Testis (tissue), 3 donors: ENCODE results near the gene HHIPL1. TPM values are rescaled to one million over a fixed set of nuclear protein-coding genes. Genes with fewer than 3 reads are reported as not detected.

Experiments used
- DNase-seq: peaks from one replicate; pipeline ENCODE4 v3.0.0-alpha.2; 2019
- H3K27ac ChIP-seq, 2 donors: fragments of 200-600 bp; sonication (generic); one replicate each; pipeline ENCODE4 v1.5.1; 2019
- H3K27me3 ChIP-seq: fragments of 200-600 bp; sonication (generic); one replicate; pipeline ENCODE4 v1.5.1; 2019
- H3K36me3 ChIP-seq: fragments of 200-600 bp; sonication (generic); one replicate; pipeline ENCODE4 v1.5.1; 2017; ENCODE audit warnings: low read depth; ENCODE audit errors: missing control alignments
- H3K4me1 ChIP-seq: fragments of 200-600 bp; sonication (generic); one replicate; pipeline ENCODE4 v1.5.1; 2019
- H3K4me3 ChIP-seq, 2 donors: fragments of 200-600 bp; sonication (generic); one replicate each; pipeline ENCODE4 v1.5.1; 2017 to 2019
- H3K9me3 ChIP-seq: fragments of 200-600 bp; sonication (generic); one replicate; pipeline ENCODE4 v1.5.1; 2017
- CTCF ChIP-seq, 3 experiments: fragments of 450-650 bp in 2 of 3; fragments of 200-600 bp in 1 of 3; sonication (generic) in 1 of 3; IDR thresholded peaks; one replicate each; pipeline ENCODE4 v1.5.1; 2016 to 2019; ENCODE audit warnings: antibody characterized with exemption in 3 of 3, mild to moderate bottlenecking in 2 of 3, moderate library complexity in 1 of 3
- POLR2A ChIP-seq: fragments of 450-650 bp; IDR thresholded peaks from one replicate; pipeline ENCODE4 v1.6.1; 2017; ENCODE audit warnings: antibody characterized with exemption, mild to moderate bottlenecking, moderate library complexity
- WGBS, 2 donors: methylation state at CpG; one replicate each; pipeline ENCODE4 v1.1.5; 2018; 5-methylcytosine and 5-hydroxymethylcytosine counted together
- intact Hi-C: fragments of 100-400 bp; cut with DNase I; formaldehyde crosslinking; loops from one replicate; pipeline ENCODE4 v1.15.1; 2023; ENCODE audit warnings: low total_unique reads
- polyA plus RNA-seq: library from polyadenylated mRNA; stranded (reverse); fragments of 350-450 nt; fragmentation: Illumina TruSeq; extraction: RNeasy Lipid Tissue Mini Kit (QIAGEN cat#74804); gene quantifications from one replicate; pipeline ENCODE4 v1.2.3, GENCODE V29; 2014; ENCODE audit warnings: low read depth, low replicate concordance; ENCODE audit not compliant: insufficient read depth
- total RNA-seq, 2 donors: library from RNA; depleted of rRNA; stranded (reverse); fragments of >200 nt; gene quantifications; one replicate each; pipeline ENCODE4 v1.2.3, GENCODE V29; 2016

Gene HHIPL1
- total and polyA plus RNA-seq, 3 donors from 2014 or later = 1.0 to 3.9 (median 2.7) TPM

GRCh38 chr14:99624024-99624423, 20.9 kb upstream of the HHIPL1 start:
- Histone ChIP-seq H3K27ac (no peak overlapping the region), H3K4me1 (no peaks in the 10 kb centered on the region), H3K4me3 (no peak overlapping the region), H3K27me3 (no peaks in the 10 kb centered on the region), H3K36me3 (no peaks in the 10 kb centered on the region), H3K9me3 (no peaks in the 10 kb centered on the region)
- intact Hi-C loops = no loop called here
- DNase-seq = no peak
- no peak for TF ChIP-seq CTCF (IDR thresholded peaks at IDR 0.05)
- TF ChIP-seq POLR2A = no peak
- WGBS, 2 donors = 86 to 93% methylated on average over 5 to 6 of the region's 6 CpGs

GRCh38 chr14:99624971-99625370, 20.0 kb upstream of the HHIPL1 start:
- no peak overlapping the region for H3K27ac ChIP-seq
- no peaks in the 10 kb centered on the region for H3K27me3 ChIP-seq
- intact Hi-C loops = no loop called here
- 82 to 88% methylated on average over 13 of the region's 13 CpGs for WGBS, 2 donors
- H3K9me3 ChIP-seq = no peaks in the 10 kb centered on the region
- no peaks in the 10 kb centered on the region for H3K36me3 ChIP-seq
- no peaks in the 10 kb centered on the region for H3K4me1 ChIP-seq
- no peak for DNase-seq
- no peak overlapping the region for H3K4me3 ChIP-seq
- TF ChIP-seq CTCF (IDR thresholded peaks at IDR 0.05) = no peak
- no peak for TF ChIP-seq POLR2A

GRCh38 chr14:99625476-99625875, 19.5 kb upstream of the HHIPL1 start:
- no peak overlapping the region for H3K4me3 ChIP-seq
- no peaks in the 10 kb centered on the region for H3K4me1 ChIP-seq
- intact Hi-C loops = no loop called here
- WGBS, 2 donors = 89 to 93% methylated on average over 2 to 3 of the region's 3 CpGs
- H3K27ac ChIP-seq = no peak overlapping the region
- H3K9me3 ChIP-seq = no peaks in the 10 kb centered on the region
- TF ChIP-seq POLR2A = no peak
- H3K36me3 ChIP-seq = no peaks in the 10 kb centered on the region
- no peak for DNase-seq
- H3K27me3 ChIP-seq = no peaks in the 10 kb centered on the region

- no peak overlapping the region for H3K4me3 ChIP-seq
- H3K9me3 ChIP-seq = no peaks in the 10 kb centered on the region
- TF ChIP-seq CTCF (IDR thresholded peaks at IDR 0.05) (no peak), POLR2A (no peak)
- 87 to 93% methylated on average over 7 to 8 of the region's 11 CpGs for WGBS, 2 donors
- no peaks in the 10 kb centered on the region for H3K4me1 ChIP-seq
- intact Hi-C loops = no loop called here
- H3K27ac ChIP-seq = no peak overlapping the region
- DNase-seq = no peak
- no peaks in the 10 kb centered on the region for H3K27me3 ChIP-seq
- no peaks in the 10 kb centered on the region for H3K36me3 ChIP-seq
Observed at GRCh38 chr14:99626041-99626648, 18.8 kb upstream of the HHIPL1 start.

- TF ChIP-seq CTCF (IDR thresholded peaks at IDR 0.05) (no peak), POLR2A (no peak)
- Histone ChIP-seq H3K36me3 (no peaks in the 10 kb centered on the region), H3K4me1 (no peaks in the 10 kb centered on the region), H3K27me3 (no peaks in the 10 kb centered on the region), H3K4me3 (no peak overlapping the region), H3K27ac (no peak overlapping the region), H3K9me3 (no peaks in the 10 kb centered on the region)
- 92 to 94% methylated on average over 2 of the region's 2 CpGs for whole genome bisulfite sequencing, 2 donors
- no peak for DNase-seq
- intact Hi-C loops = no loop called here
Observed at GRCh38 chr14:99627100-99627499, 17.8 kb upstream of the HHIPL1 start.
